ENCODE data around the gene COL1A1. TPM values are rescaled to one million over a fixed set of nuclear protein-coding genes. Genes with fewer than 3 reads are reported as not detected.

COL1A1 gene
- total RNA-seq, 4 donors from 2014 or later: 12.2 to 57.3 (median 18.5) TPM

- no peak for DNase-seq
- TF ChIP-seq CTCF (IDR thresholded peaks at IDR 0.05): no peak
- TF ChIP-seq POLR2A (IDR thresholded peaks at IDR 0.05): no peak
- H3K27me3 ChIP-seq: no peaks in the 10 kb centered on the region
- intact Hi-C loops (cut with DNase I): no loop called here
- peaks cover 0 to 37% of the 10 kb centered on the region in 2 donors for H3K36me3 ChIP-seq
- H3K9me3 ChIP-seq: no peaks in the 10 kb centered on the region
- no peaks in the 10 kb centered on the region for H3K4me1 ChIP-seq
- H3K4me3 ChIP-seq (replicated peaks in 1 of 3): no peak overlapping the region
- H3K27ac ChIP-seq: no peak overlapping the region
- 73 to 82% methylated on average over 4 of the region's 4 CpGs for WGBS, 2 donors
Observed at GRCh38 chr17:50192144-50192617, 9.2 kb downstream of the COL1A1 start.

DNA sequence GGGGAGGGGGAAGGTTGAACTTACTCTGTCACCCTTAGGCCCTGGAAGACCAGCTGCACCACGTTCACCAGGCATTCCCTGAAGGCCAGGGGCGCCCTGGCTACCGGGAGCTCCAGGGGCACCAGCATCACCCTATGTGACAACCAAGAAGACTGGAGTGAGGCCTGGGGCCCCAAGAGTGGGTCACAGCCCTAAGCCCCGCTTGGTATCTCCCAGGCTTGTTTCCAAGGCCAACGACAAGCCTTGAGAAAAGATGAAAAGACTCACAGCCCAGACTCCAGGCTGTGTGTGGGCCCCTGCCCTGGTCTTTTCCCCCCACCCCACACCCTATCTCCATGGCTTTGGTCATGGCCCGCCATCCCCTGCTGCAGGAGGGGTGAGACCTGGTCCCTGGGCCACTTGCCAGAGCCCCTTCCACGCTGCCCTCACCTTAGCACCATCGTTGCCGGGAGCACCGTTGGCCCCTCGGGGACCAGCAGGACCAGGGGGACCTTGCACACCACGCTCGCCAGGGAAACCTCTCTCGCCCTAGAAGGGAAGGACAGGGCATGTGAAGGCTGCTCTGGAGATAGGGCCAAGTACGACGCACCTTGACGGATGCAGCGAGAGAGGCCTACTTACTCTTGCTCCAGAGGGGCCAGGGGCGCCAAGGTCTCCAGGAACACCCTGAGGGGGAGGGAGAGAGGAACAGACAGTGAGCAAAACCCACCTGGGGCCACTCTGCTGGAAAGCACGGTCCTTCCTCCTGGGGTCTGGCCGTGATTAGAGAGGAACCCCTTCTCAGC lies 9.9 kb downstream of the COL1A1 start:
- intact Hi-C loops (cut with DNase I): no loop called here
- H3K27ac ChIP-seq: no peak overlapping the region
- no peaks in the 10 kb centered on the region for H3K9me3 ChIP-seq
- peaks cover 0 to 38% of the 10 kb centered on the region in 2 donors for H3K36me3 ChIP-seq
- H3K4me1 ChIP-seq: no peaks in the 10 kb centered on the region
- TF ChIP-seq POLR2A (IDR thresholded peaks at IDR 0.05): no peak
- no peak for TF ChIP-seq CTCF (IDR thresholded peaks at IDR 0.05)
- WGBS, 2 donors: 71 to 80% methylated on average over 19 to 21 of the region's 21 CpGs
- H3K4me3 ChIP-seq (replicated peaks in 1 of 3): no peak overlapping the region
- H3K27me3 ChIP-seq: no peaks in the 10 kb centered on the region
- DNase-seq: no peak

- no peaks in the 10 kb centered on the region for H3K9me3 ChIP-seq
- peaks cover 0 to 35% of the 10 kb centered on the region in 2 donors for H3K36me3 ChIP-seq
- no peak overlapping the region for H3K4me3 ChIP-seq (replicated peaks in 1 of 3)
- H3K27me3 ChIP-seq: no peaks in the 10 kb centered on the region
- no peak for TF ChIP-seq CTCF (IDR thresholded peaks at IDR 0.05)
- 92 to 98% methylated on average over 6 of the region's 8 CpGs for WGBS, 2 donors
- H3K27ac ChIP-seq: no peak overlapping the region
- intact Hi-C loops (cut with DNase I): no loop called here
- no peak for DNase-seq
- no peaks in the 10 kb centered on the region for H3K4me1 ChIP-seq
Observed at GRCh38 chr17:50190603-50191358, 10.7 kb downstream of the COL1A1 start.

DNA sequence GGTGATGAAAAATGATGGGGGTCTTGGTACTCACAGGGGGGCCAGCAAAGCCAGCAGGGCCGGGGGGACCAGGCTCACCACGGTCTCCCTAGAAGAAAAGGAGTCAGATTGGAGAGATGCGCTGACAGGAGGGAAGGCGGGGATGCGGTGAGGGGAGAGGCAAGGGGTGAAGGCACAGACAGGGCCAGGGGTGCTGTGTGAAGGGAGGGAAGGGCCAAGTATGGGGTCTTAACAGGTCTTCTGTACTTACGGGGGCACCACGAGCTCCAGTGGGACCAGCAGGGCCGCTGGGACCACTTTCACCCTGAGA lies 11.2 kb downstream of the COL1A1 start:
- TF ChIP-seq POLR2A (IDR thresholded peaks at IDR 0.05) (no peak), CTCF (IDR thresholded peaks at IDR 0.05) (no peak)
- no peak for DNase-seq
- 86 to 87% methylated on average over 8 of the region's 8 CpGs for WGBS, 2 donors
- no peak overlapping the region for H3K27ac ChIP-seq
- H3K9me3 ChIP-seq: no peaks in the 10 kb centered on the region
- no peaks in the 10 kb centered on the region for H3K27me3 ChIP-seq
- peaks cover 0 to 30% of the 10 kb centered on the region in 2 donors for H3K36me3 ChIP-seq
- no peak overlapping the region for H3K4me3 ChIP-seq (replicated peaks in 1 of 3)
- intact Hi-C loops (cut with DNase I): no loop called here
- H3K4me1 ChIP-seq: no peaks in the 10 kb centered on the region
